GM12891 (cell line): ENCODE data around the gene GOLGA6L22. TPM values are rescaled to one million over a fixed set of nuclear protein-coding genes. Genes with fewer than 3 reads are reported as not detected.
"Not testable (repeated sequence)": the region's sequence is repeated elsewhere in the genome, so short reads cannot be mapped to it uniquely, and the experiment has no call there.

Source experiments
- DNase-seq: peaks from one replicate; pipeline ENCODE4 v3.0.0; 2011; ENCODE audit warnings: low spot score; ENCODE audit not compliant: insufficient read length
- FAIRE-seq: peaks from 2 replicates; lab custom pipeline; 2011; peaks lifted over from hg19 to GRCh38; lab: Jason Lieb, UNC
- polyA plus RNA-seq: library from polyadenylated mRNA; unstranded; fragments of >200 nt; gene quantifications from one replicate; pipeline ENCODE4 v1.2.1, GENCODE V29; 2012; ENCODE audit warnings: low read depth, missing spikeins, inconsistent platforms; ENCODE audit not compliant: missing spikeins

The GOLGA6L22 gene, protein sequence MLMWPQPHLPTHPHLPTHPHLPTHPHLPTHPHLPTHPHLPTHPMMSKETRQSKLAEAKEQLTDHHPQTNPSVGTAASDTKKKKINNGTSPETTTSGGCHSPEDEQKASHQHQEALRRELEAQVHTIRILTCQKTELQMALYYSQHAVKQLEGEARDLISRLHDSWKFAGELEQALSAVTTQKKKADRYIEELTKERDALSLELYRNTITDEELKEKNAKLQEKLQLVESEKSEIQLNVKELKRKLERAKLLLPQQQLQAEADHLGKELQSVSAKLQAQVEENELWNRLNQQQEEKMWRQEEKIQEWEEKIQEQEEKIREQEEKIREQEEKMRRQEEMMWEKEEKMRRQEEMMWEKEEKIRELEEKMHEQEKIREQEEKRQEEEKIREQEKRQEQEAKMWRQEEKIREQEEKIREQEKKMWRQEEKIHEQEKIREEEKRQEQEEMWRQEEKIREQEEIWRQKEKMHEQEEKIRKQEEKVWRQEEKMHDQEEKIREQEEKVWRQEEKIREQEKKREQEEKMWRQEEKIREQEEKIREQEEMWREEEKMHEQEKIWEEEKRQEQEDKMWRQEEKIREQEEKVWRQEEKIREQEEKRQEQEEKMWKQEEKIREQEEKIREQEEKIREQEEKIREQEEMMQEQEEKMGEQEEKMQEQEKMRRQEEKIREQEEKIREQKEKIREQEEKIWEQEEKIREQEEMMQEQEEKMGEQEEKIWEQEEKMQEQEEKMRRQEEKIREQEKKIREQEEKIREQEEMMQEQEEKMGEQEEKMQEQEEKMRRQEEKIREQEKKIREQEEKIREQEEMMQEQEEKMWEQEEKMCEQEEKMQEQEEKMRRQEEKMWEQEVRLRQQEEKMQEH
- polyA plus RNA-seq, result 0.04 TPM

DNA sequence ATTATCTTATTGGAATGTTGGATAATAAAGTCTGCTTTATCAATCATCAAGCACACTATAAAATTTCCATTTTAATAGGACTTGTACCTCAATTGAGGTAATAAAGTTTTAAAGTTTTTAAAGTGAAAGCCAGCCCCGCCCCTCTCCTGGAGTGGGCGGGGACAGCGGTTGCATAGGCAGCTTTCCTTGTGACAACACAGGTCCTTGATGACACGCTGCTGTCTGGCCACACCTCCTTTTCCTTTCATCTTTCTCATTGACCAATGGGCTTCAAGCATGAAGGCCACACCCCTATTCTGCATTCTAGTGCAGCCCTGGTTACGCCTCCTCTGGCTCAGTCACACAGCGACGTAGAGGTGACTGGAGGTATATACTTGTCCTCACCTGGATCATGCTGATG lies at the start of gene GOLGA6L22:
GOLGA6L22 (plus strand) TSS at position 301 of the 400 bp plus-strand sequence; CDS start at position 392, 91 bp downstream.
- DNase-seq, FAIRE-seq: not testable (repeated sequence)

DNA sequence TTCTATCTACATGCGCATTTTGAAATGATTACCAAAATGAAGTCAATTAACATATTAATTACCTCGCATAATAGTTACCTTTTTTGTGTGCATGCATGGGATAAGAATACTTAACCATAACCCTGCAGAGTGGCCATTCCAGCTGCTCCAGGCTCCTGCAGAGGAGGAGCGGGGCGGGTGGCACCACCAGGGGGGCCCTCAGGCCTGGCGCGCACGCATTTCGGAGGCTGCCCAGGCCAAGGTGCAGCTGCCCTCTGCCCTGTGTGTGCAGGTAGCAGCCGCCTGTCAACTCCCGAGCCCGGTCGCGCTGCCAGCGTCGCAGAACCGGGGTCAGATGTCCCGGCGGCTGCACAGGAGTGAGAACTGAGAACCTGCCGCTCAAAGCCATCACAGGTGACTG lies 41.4 kb upstream of the GOLGA6L22 start:
- DNase-seq, FAIRE-seq: not testable (repeated sequence)

DNA sequence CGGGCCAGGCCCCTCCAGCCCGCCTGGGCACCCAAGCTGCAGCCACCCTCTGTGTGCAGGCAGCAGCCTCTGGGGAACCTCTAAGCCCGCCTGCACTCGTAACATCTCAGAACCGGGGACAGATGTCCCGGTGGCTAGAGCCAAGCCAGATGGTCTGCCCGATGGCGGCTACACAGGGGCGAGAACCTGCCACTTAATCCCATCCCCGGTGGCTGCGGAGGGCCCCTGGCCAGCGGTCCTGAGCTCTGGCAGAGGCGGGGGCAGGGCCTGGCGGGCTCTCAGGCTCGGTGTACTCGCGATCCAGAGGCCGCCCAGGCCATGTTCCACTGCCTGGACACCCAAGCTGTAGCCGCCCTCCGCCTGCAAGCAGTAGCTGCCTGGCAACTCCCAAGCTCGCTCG lies 40.9 kb upstream of the GOLGA6L22 start:
- not testable (repeated sequence) for FAIRE-seq, DNase-seq

GRCh38 chr15:22418212-22418611 lies 40.5 kb upstream of the GOLGA6L22 start:
- FAIRE-seq, DNase-seq: not testable (repeated sequence)

DNA sequence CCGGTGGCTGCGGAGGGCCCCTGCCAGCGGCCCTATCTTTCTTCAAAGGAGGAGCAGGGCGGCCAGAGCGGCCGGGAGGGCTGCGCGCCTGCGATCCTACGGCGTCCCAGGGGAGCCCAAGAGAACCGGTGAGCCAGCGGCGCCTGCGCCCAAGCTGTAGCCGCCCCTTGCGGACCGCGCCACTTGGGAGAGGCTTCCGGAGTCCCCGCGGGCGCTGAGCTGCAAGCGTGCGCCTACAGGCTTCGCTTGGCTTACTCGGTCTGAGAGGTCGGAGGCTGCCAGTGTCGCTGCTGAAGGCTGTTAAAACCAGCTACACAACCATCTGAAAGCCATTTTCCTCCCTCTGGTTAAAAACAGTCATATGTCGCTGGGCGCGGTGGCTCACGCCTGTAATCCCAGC lies 40.0 kb upstream of the GOLGA6L22 start:
- DNase-seq, result not testable (repeated sequence)

GRCh38 chr15:22420340-22420739 lies 38.4 kb upstream of the GOLGA6L22 start:
- FAIRE-seq, DNase-seq: not testable (repeated sequence)

More for the DNA sequence above, 40.0 kb upstream of the GOLGA6L22 start:
- not testable (repeated sequence) for FAIRE-seq

DNA sequence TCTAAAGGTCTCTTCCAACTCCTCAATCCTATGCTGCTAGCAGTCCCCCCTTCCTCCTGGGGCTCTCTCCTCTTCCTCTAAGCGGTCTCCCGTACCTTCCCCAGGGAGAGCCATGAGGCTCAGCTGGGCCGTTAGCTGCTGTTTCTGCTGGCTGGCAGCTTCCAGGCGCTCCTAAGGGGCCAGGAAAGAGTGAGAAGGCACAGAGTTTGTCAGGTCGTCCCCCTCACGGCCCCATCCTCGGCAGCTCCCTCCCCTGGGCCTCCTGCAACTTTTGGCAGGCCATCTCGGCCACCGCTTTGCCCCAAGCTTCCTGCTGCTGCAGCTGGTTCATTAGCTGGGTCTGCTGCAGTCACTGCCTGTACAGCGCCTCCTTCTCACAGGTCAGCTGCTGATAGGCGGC lies 29.3 kb upstream of the GOLGA6L22 start:
- DNase-seq, FAIRE-seq: not testable (repeated sequence)

- FAIRE-seq, result not testable (repeated sequence)
Measured at GRCh38 chr15:22431687-22432086, 27.0 kb upstream of the GOLGA6L22 start.

DNA sequence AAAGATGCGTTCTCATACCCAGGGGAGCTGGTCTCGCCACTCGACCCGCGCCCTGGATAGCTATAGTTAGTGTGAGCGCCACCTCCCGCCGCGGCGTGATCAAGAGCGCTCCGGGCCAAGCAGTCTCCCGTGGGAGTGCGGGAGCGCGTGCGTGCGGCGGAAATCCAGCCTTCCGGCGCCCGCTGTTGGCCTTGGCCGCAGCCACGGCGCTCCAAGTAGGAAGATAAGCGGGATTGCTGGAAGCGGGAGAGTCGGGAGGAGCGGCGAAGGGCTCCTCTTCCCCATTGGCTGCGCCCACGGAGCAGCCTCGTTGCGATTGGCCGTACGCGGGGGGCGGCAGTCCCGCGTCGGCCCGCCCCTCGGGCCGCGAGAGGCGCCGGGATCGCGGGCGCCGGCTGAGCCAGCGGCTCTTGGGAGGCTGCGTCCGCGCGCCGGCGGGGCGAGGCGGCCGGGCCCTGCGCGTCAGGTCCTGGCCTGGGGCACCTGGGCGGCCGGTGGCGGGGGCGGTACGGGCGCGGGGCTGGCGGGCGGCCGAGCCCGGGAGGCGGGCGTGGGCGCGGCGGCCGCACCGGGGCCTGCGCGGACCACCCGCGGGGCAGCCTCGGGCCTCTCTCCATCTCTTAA lies 35.9 kb downstream of the GOLGA6L22 start:
- not testable (repeated sequence) for DNase-seq, FAIRE-seq

More at GRCh38 chr15:22431687-22432086, 27.0 kb upstream of the GOLGA6L22 start:
- DNase-seq, result not testable (repeated sequence)

DNA sequence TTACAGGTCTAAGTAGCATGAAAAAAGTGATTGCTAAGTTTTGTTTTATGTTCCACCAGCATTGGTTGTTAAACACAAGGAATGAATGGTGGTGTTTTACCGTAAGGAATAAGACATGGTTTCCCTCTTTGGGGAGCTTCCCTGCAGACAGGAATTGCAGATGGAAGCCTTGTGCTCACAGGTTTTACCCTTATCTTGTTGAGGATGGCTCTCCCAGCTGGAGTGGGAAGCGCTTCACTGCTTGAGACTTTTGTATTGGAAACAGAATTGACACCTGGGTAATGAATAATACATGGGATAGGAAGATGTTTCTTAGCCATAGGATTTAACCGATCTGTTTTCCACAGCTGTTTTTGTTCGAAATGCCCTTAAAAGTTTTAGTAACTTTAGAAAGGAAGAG lies 38.5 kb downstream of the GOLGA6L22 start:
- DNase-seq, FAIRE-seq: not testable (repeated sequence)

GRCh38 chr15:22498220-22498925 lies 39.7 kb downstream of the GOLGA6L22 start:
- DNase-seq, FAIRE-seq: not testable (repeated sequence)

DNA sequence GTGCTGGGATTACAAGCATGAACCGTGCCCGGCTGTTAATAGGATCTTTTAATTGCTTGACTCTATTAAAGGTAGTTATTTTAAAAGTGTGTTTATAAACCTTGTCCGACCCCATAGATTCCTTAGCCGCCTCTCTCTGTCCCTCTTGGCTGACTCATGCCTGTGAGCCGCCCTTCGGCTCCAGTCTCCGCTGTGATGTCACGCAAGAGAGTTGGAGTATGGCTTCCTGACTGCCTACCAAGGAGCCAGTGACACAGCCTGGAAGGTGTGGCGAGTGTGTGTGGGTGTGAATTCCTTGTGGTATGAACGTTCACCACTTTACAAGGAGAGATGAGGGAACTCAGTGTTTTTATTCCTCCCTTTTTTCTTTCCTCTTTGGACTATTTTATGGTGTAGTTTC lies 43.6 kb downstream of the GOLGA6L22 start:
- not testable (repeated sequence) for DNase-seq, FAIRE-seq

DNA sequence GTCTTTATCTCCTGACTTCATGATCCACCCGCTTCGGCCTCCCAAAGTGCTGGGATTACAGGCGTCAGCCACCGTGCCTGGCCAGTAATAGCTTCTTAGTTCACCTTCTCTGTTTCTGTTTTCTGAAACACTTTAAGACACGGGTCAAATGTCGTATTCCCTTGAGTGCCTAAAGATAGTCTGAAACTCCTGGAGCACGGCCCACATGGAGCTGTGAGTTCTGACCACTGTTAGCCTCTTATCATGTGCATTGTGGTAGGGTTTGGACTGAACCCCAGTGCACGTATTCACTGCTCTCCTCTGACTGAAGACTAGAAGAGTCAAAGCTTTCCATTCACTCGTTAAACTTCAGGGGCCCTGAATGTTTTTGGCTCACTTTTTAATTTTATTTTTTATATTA lies 48.3 kb downstream of the GOLGA6L22 start:
- FAIRE-seq, DNase-seq: not testable (repeated sequence)

GRCh38 chr15:22516140-22516539 lies 57.4 kb downstream of the GOLGA6L22 start:
- not testable (repeated sequence) for FAIRE-seq, DNase-seq
